GM18498 (cell line): ENCODE data around the gene IL13RA2.

ENCODE experiments used
- ATAC-seq: cut with Tn5 transposase; IDR thresholded peaks from one replicate; pipeline ENCODE4 v1.9.1; 2021; ENCODE audit warnings: mild to moderate bottlenecking, moderate library complexity; ENCODE audit not compliant: unreplicated experiment

IL13RA2 gene

GRCh38 chrX:114999906-115000305 is 17.5 kb downstream of the IL13RA2 start:
- no peak for ATAC-seq

DNA sequence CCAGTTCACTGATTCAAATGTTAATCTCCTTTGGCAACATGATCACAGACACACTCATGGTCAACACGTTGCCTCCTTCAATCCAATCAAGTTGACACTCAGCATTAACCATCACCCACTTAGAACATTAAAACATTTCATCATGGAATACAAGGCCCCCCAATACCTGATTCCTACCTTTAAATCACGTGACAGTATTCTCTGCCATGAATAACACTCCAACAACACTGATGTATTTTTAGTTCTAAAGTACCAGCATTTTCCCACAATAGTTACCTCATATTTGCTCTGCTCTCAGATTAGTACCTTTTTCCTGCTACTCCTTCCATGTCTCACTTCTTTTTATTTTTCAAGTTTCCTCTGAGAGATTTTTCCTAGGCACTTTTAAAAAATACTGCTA is 19.6 kb downstream of the IL13RA2 start:
- ATAC-seq, result no peak

DNA sequence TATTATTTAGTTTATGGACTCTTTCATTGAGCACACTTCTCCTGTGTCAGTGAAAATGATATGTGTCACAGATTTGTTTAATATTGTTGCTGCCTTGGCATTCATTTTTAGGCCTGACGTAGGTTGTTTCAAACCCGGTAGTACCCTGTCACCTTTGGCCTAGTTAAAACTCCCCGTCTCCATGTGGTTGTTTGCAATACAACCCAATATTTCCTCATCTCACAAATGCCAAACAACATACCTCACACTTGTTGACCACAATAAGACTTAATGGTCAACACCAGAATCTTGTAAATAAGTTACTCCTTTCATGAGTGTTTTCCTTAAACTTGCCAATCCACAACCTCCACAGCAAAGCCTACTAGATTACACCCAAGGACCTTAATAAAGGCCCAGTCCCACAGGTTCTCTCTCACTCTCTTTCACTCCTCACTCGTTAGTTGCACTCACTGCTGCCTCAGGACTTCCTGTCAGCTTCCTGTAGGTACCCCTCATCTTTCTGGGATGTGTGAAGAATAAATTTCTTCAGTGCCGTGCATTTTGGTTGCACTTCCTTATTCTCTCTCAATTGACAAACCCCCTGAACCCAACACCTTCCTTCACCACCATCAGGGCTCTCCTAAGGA is 31.3 kb downstream of the IL13RA2 start:
- ATAC-seq, result no peak

DNA sequence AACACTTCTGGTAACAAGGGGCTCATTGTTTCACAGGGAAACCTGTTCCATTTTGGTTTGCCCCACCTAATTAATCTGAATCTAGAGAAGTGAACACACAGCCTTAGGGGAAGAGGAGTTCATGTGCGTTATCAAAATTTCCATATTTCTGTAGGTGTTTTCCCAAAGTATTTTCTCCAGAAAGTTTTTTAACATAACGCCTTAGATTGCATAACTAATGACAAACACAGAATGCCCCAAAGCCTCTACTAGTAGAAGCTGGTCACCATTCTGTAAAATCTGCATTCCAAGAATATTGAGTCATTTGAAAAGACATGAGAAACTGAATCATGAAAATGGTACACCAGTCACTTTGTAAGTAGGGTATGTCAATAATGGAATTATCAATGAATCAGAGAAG is 41.1 kb downstream of the IL13RA2 start:
- ATAC-seq, result no peak

GRCh38 chrX:114973013-114973412 is 44.4 kb downstream of the IL13RA2 start:
- no peak for ATAC-seq

GRCh38 chrX:114970806-114971205 is 46.6 kb downstream of the IL13RA2 start:
- ATAC-seq, result no peak

GRCh38 chrX:114964374-114964773 is 53.0 kb downstream of the IL13RA2 start:
- ATAC-seq, result no peak

DNA sequence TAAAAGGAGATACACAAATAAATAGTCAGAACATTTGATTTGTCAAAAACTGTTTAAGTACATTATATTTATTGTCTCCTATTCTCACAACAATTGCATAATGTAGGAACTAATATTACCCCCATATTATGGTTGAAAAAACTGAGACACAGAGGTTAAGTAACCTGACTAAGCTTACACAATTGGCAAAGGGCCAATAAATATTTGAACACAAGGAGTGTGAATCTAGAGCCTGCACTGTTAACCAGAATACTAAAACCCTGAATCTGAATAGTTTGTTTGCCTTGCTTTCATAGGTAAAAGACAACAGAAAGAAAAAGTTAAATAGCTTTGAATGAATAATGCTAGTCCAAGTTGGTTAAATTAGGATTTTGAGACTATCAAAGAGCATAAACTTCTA is 55.2 kb downstream of the IL13RA2 start:
- no peak for ATAC-seq

- ATAC-seq, result no peak
Measured at GRCh38 chrX:114959729-114960128, 57.7 kb downstream of the IL13RA2 start.
